GM23248 (cell line): ENCODE results near the gene TRMU.

Experiments
- EZH2 ChIP-seq: fragments of 200-600 bp; sonication (generic); IDR thresholded peaks from 2 replicates; pipeline ENCODE4 v1.6.1; 2018; ENCODE audit warnings: antibody characterized with exemption, mild to moderate bottlenecking; ENCODE audit not compliant: insufficient read depth, poor library complexity, severe bottlenecking
- EZH2phosphoT487 ChIP-seq: fragments of 200-600 bp; sonication (generic); IDR thresholded peaks from 2 replicates; pipeline ENCODE4 v1.6.1; 2018; ENCODE audit warnings: antibody characterized with exemption, moderate library complexity, mild to moderate bottlenecking, low read depth; ENCODE audit not compliant: insufficient read depth

- TF ChIP-seq EZH2 (no peak), EZH2phosphoT487 (no peak)
Observed at GRCh38 chr22:46357711-46358520, 22.4 kb downstream of the TRMU start.
